Measurements from ENCODE around the gene STAT5A.

DNA sequence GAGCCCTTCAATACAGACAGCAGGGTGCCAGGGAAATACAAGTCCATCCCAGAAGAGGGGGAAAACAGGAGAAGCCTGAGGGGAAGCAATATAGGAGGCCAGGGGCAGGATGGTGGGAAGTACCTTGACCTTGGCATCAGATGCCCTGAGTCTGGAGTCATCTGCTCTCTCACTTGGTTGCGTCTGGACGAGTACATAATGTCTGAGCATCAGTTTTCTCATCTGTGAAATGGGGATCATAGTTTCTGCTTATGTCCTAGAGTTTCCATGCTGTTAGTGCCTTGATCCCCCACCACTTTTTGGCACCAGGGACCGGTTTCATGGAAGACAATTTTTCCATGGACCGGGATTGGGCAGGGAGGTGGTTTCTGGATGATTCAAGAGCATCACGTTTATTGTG lies 2.3 kb downstream of the STAT5A start:
- TF ChIP-seq, protein P1, sequence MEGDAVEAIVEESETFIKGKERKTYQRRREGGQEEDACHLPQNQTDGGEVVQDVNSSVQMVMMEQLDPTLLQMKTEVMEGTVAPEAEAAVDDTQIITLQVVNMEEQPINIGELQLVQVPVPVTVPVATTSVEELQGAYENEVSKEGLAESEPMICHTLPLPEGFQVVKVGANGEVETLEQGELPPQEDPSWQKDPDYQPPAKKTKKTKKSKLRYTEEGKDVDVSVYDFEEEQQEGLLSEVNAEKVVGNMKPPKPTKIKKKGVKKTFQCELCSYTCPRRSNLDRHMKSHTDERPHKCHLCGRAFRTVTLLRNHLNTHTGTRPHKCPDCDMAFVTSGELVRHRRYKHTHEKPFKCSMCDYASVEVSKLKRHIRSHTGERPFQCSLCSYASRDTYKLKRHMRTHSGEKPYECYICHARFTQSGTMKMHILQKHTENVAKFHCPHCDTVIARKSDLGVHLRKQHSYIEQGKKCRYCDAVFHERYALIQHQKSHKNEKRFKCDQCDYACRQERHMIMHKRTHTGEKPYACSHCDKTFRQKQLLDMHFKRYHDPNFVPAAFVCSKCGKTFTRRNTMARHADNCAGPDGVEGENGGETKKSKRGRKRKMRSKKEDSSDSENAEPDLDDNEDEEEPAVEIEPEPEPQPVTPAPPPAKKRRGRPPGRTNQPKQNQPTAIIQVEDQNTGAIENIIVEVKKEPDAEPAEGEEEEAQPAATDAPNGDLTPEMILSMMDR (IDR thresholded peaks at IDR 0.05; ENCODE audit: insufficient read depth, low read length): no peak
- TF ChIP-seq POLR2AphosphoS5 (IDR thresholded peaks at IDR 0.05; ENCODE audit: low read depth): no peak
- no peak for TF ChIP-seq GABPA (IDR thresholded peaks at IDR 0.05; ENCODE audit: low read depth)
- TF ChIP-seq, protein P2, sequence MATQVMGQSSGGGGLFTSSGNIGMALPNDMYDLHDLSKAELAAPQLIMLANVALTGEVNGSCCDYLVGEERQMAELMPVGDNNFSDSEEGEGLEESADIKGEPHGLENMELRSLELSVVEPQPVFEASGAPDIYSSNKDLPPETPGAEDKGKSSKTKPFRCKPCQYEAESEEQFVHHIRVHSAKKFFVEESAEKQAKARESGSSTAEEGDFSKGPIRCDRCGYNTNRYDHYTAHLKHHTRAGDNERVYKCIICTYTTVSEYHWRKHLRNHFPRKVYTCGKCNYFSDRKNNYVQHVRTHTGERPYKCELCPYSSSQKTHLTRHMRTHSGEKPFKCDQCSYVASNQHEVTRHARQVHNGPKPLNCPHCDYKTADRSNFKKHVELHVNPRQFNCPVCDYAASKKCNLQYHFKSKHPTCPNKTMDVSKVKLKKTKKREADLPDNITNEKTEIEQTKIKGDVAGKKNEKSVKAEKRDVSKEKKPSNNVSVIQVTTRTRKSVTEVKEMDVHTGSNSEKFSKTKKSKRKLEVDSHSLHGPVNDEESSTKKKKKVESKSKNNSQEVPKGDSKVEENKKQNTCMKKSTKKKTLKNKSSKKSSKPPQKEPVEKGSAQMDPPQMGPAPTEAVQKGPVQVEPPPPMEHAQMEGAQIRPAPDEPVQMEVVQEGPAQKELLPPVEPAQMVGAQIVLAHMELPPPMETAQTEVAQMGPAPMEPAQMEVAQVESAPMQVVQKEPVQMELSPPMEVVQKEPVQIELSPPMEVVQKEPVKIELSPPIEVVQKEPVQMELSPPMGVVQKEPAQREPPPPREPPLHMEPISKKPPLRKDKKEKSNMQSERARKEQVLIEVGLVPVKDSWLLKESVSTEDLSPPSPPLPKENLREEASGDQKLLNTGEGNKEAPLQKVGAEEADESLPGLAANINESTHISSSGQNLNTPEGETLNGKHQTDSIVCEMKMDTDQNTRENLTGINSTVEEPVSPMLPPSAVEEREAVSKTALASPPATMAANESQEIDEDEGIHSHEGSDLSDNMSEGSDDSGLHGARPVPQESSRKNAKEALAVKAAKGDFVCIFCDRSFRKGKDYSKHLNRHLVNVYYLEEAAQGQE (IDR thresholded peaks at IDR 0.05; ENCODE audit: insufficient replicate concordance, low read depth): no peak
